SK-N-SH (cell line): ENCODE measurements around the gene CASP8.

Source experiments
- CTCF ChIP-seq: fragments of 200-600 bp; sonication (generic); IDR thresholded peaks from 2 replicates; pipeline ENCODE4 v1.6.1; 2017; ENCODE audit warnings: antibody characterized with exemption, mild to moderate bottlenecking, moderate library complexity
- EP300 ChIP-seq, 2 experiments: IDR thresholded peaks; 2 replicates each; pipeline versions ENCODE4 v1.4.0 to v1.6.1; 2012; ENCODE audit warnings: borderline replicate concordance in 1 of 2, low read depth in 1 of 2, low read length in 1 of 2
- GATA2 ChIP-seq: sonication (generic); formaldehyde crosslinking; IDR thresholded peaks from 2 replicates; pipeline ENCODE4 v1.5.0; 2020; ENCODE audit warnings: mild to moderate bottlenecking, missing genetic modification reagents
- NFIC ChIP-seq: IDR thresholded peaks from 2 replicates; pipeline ENCODE4 v1.4.0; 2012; ENCODE audit warnings: borderline replicate concordance
- POLR2AphosphoS5 ChIP-seq: IDR thresholded peaks from 2 replicates; pipeline ENCODE4 v1.6.1; 2012; ENCODE audit warnings: low read depth, low read length
- RAD21 ChIP-seq: IDR thresholded peaks from 2 replicates; pipeline ENCODE4 v1.6.1; 2012; ENCODE audit warnings: mild to moderate bottlenecking, low read length
- RCOR1 ChIP-seq: fragments of 150-350 bp; IDR thresholded peaks from 2 replicates; pipeline ENCODE4 v1.6.1; 2017; ENCODE audit warnings: antibody characterized with exemption, low read length
- RFX5 ChIP-seq: IDR thresholded peaks from 2 replicates; pipeline ENCODE4 v1.6.1; 2012; ENCODE audit warnings: mild to moderate bottlenecking, improper control_type of control experiment, low read length
- SMC3 ChIP-seq: IDR thresholded peaks from 2 replicates; pipeline ENCODE4 v1.6.1; 2012; ENCODE audit warnings: low read depth, low read length, improper control_type of control experiment
- TAF1 ChIP-seq: IDR thresholded peaks from 2 replicates; pipeline ENCODE4 v1.6.1; 2012; ENCODE audit warnings: low read depth, mild to moderate bottlenecking, low read length, moderate library complexity, borderline replicate concordance
- USF1 ChIP-seq: IDR thresholded peaks from 2 replicates; pipeline ENCODE4 v1.4.0; 2012; ENCODE audit warnings: low read depth, borderline replicate concordance
- USF2 ChIP-seq: fragments of 150-350 bp; IDR thresholded peaks from 2 replicates; pipeline ENCODE4 v1.6.1; 2017; ENCODE audit warnings: antibody characterized with exemption, low read length, low read depth, borderline replicate concordance
- ZBTB33 ChIP-seq: IDR thresholded peaks from 2 replicates; pipeline ENCODE4 v1.4.0; 2012; ENCODE audit warnings: low read depth, borderline replicate concordance

GRCh38 chr2:201266629-201267028, 6.3 kb downstream of the CASP8 start:
- no peak for TF ChIP-seq CTCF
- no peak for TF ChIP-seq RFX5
- no peak for TF ChIP-seq RAD21
- no peak for TF ChIP-seq GATA2 (CRISPR knock-in tag)
- no peak for TF ChIP-seq USF2
- no peak for TF ChIP-seq TAF1
- no peak for TF ChIP-seq USF1
- TF ChIP-seq SMC3 = no peak
- no peak for TF ChIP-seq NFIC
- TF ChIP-seq POLR2AphosphoS5 = no peak
- no peak for TF ChIP-seq EP300 (IDR thresholded peaks at IDR 0.05; ENCODE audit: borderline replicate concordance in 1 of 2, low read depth in 1 of 2, low read length in 1 of 2)
- no peak for TF ChIP-seq ZBTB33
- TF ChIP-seq RCOR1 = no peak
